ENCODE measurements around the gene CABYR.
A peak's percentile ranks its signal among the peaks of the same experiment; 100 is the strongest.

The CABYR gene

GRCh38 chr18:24138789-24139616 is at the start of gene CABYR:
TSS of gene CABYR (plus strand) at chr18:24139062. CDS start at chr18:24143115, 4,053 bp downstream.
- no peak for TF ChIP-seq CTCF (IDR thresholded peaks at IDR 0.05; ENCODE audit: low read depth, low read length, missing control alignments)
- H3K4me3 ChIP-seq (ENCODE audit: low read depth, low read length), result peak within 1 kb of the TSS; percentile 41
- DNase-seq (ENCODE audit: low read depth), result no peak

GRCh38 chr18:24089076-24089475 is 49.8 kb upstream of the CABYR start:
- no peak for TF ChIP-seq CTCF (IDR thresholded peaks at IDR 0.05; ENCODE audit: low read depth, low read length, missing control alignments)
- H3K4me3 ChIP-seq (ENCODE audit: low read depth, low read length), result no peak overlapping the region
- no peak for DNase-seq (ENCODE audit: low read depth)

GRCh38 chr18:24089515-24090337 is 49.1 kb upstream of the CABYR start:
- H3K4me3 ChIP-seq (ENCODE audit: low read depth, low read length), result no peak overlapping the region
- no peak for TF ChIP-seq CTCF (IDR thresholded peaks at IDR 0.05; ENCODE audit: low read depth, low read length, missing control alignments)
- no peak for DNase-seq (ENCODE audit: low read depth)

- no peak for TF ChIP-seq CTCF (IDR thresholded peaks at IDR 0.05; ENCODE audit: low read depth, low read length, missing control alignments)
- DNase-seq (ENCODE audit: low read depth), result no peak
- no peak overlapping the region for H3K4me3 ChIP-seq (ENCODE audit: low read depth, low read length)
Measured at GRCh38 chr18:24090876-24091275, 48.0 kb upstream of the CABYR start.

- no peak overlapping the region for H3K4me3 ChIP-seq (ENCODE audit: low read depth, low read length)
- no peak for TF ChIP-seq CTCF (IDR thresholded peaks at IDR 0.05; ENCODE audit: low read depth, low read length, missing control alignments)
- no peak for DNase-seq (ENCODE audit: low read depth)
Measured at GRCh38 chr18:24094561-24094960, 44.3 kb upstream of the CABYR start.

- H3K4me3 ChIP-seq (ENCODE audit: low read depth, low read length), result no peak overlapping the region
- no peak for TF ChIP-seq CTCF (IDR thresholded peaks at IDR 0.05; ENCODE audit: low read depth, low read length, missing control alignments)
- DNase-seq (ENCODE audit: low read depth), result no peak
Measured at GRCh38 chr18:24095976-24096375, 42.9 kb upstream of the CABYR start.

All from GM12864 (cell line).